IMR-90 (cell line): ENCODE measurements around the gene RNF17. TPM values are rescaled to one million over a fixed set of nuclear protein-coding genes. Genes with fewer than 3 reads are reported as not detected.

Experiments
- ATAC-seq: fragments of 200-7000 bp; cut with Tn5 transposase; 2 replicates; pipeline ENCODE4 v1.9.1; 2020; ENCODE audit warnings: low read depth, mild to moderate bottlenecking, moderate library complexity
- BruUV-seq: library from RNA; stranded (reverse); fragments of 400-500 nt; replicated peaks from 2 replicates; lab custom pipeline; 2021; lab: Mats Ljungman, UMichigan
- CTCF ChIA-PET: fragments of 300-600 bp; formaldehyde crosslinking; extraction: SDS; loops from one replicate; lab custom pipeline; 2021; ENCODE audit warnings: antibody characterized with exemption; lab: Yijun Ruan, JAX
- POLR2A ChIA-PET: fragments of 300-600 bp; sonication (Branson Sonifier 250); formaldehyde crosslinking; loops from one replicate; lab custom pipeline; 2022; ENCODE audit warnings: antibody characterized with exemption; ENCODE audit not compliant: unreplicated experiment; lab: Charles Lee
- DNase-seq: peaks from one replicate; pipeline ENCODE4 v3.0.0; 2013
- H2AFZ ChIP-seq: replicated peaks from 2 replicates; pipeline ENCODE3; 2013; ENCODE audit warnings: low read length, mild to moderate bottlenecking; ENCODE audit not compliant: poor library complexity
- H2AK5ac ChIP-seq: 2 replicates; pipeline ENCODE4 v1.6.1; 2013; ENCODE audit warnings: low read depth, low read length, inconsistent platforms
- H2AK9ac ChIP-seq: replicated peaks from 2 replicates; pipeline ENCODE3; 2013; ENCODE audit warnings: mild to moderate bottlenecking, low read depth, low read length, moderate library complexity; ENCODE audit not compliant: poor library complexity
- H2BK120ac ChIP-seq: 2 replicates; pipeline ENCODE4 v1.6.1; 2013; ENCODE audit warnings: low read depth, low read length, inconsistent platforms
- H2BK15ac ChIP-seq: 3 replicates; pipeline ENCODE4 v1.6.1; 2013; ENCODE audit warnings: low read depth, low read length, inconsistent platforms
- H2BK20ac ChIP-seq: 2 replicates; pipeline ENCODE4 v1.6.1; 2013; ENCODE audit warnings: low read depth, mild to moderate bottlenecking, inconsistent platforms, low read length, moderate library complexity
- H2BK5ac ChIP-seq: 2 replicates; pipeline ENCODE4 v1.6.1; 2013; ENCODE audit warnings: mild to moderate bottlenecking, low read depth, low read length, inconsistent platforms; ENCODE audit not compliant: poor library complexity, severe bottlenecking
- H3K14ac ChIP-seq: replicated peaks from 2 replicates; pipeline ENCODE4 v1.6.1; 2013; ENCODE audit warnings: low read depth, low read length, inconsistent platforms
- H3K18ac ChIP-seq: 2 replicates; pipeline ENCODE4 v1.6.1; 2013; ENCODE audit warnings: low read depth, low read length, control low read depth
- H3K23ac ChIP-seq: 2 replicates; pipeline ENCODE4 v1.6.1; 2013; ENCODE audit warnings: low read depth, low read length, inconsistent platforms
- H3K27ac ChIP-seq: 2 replicates; pipeline ENCODE4 v1.5.1; 2013; ENCODE audit warnings: mild to moderate bottlenecking, control low read depth, low read length; ENCODE audit not compliant: insufficient read depth
- H3K27me3 ChIP-seq: 2 replicates; pipeline ENCODE4 v1.6.1; 2013; ENCODE audit warnings: low read length; ENCODE audit not compliant: control insufficient read depth, insufficient read depth
- H3K36me3 ChIP-seq: 2 replicates; pipeline ENCODE4 v1.6.1; 2013; ENCODE audit warnings: low read length, mixed read lengths; ENCODE audit not compliant: control insufficient read depth, insufficient read depth
- H3K4ac ChIP-seq: 2 replicates; pipeline ENCODE4 v1.6.1; 2013; ENCODE audit warnings: low read depth, low read length, inconsistent platforms
- H3K4me1 ChIP-seq: 2 replicates; pipeline ENCODE4 v1.6.1; 2013; ENCODE audit warnings: low read length, mixed read lengths; ENCODE audit not compliant: control insufficient read depth, insufficient read depth
- H3K4me2 ChIP-seq: 2 replicates; pipeline ENCODE4 v1.6.1; 2013; ENCODE audit warnings: low read depth, mild to moderate bottlenecking, control low read depth, low read length, moderate library complexity
- H3K4me3 ChIP-seq: 2 replicates; pipeline ENCODE4 v1.5.1; 2013; ENCODE audit warnings: low read depth, mild to moderate bottlenecking, control low read depth, low read length, moderate library complexity; ENCODE audit not compliant: insufficient read depth
- H3K56ac ChIP-seq: 2 replicates; pipeline ENCODE4 v1.6.1; 2013; ENCODE audit warnings: low read length, inconsistent platforms; ENCODE audit not compliant: insufficient read depth; ENCODE audit errors: extremely low read depth
- H3K79me1 ChIP-seq, 2 experiments: 2 replicates each; pipeline ENCODE4 v1.6.1; 2013; ENCODE audit warnings: low read length in 2 of 2, inconsistent platforms in 1 of 2, low read depth in 1 of 2
- H3K9ac ChIP-seq: 2 replicates; pipeline ENCODE4 v1.6.1; 2013; ENCODE audit warnings: low read depth, low read length, control low read depth
- H3K9me1 ChIP-seq: 2 replicates; pipeline ENCODE4 v1.6.1; 2013; ENCODE audit warnings: low read length, inconsistent platforms; ENCODE audit not compliant: insufficient read depth
- H3K9me3 ChIP-seq: 2 replicates; pipeline ENCODE4 v1.6.1; 2013; ENCODE audit warnings: low read length; ENCODE audit not compliant: control insufficient read depth, insufficient read depth
- H4K20me1 ChIP-seq: 2 replicates; pipeline ENCODE4 v1.6.1; 2013; ENCODE audit warnings: low read length, inconsistent platforms; ENCODE audit not compliant: insufficient read depth
- H4K5ac ChIP-seq: 2 replicates; pipeline ENCODE4 v1.6.1; 2013; ENCODE audit warnings: mild to moderate bottlenecking, low read depth, low read length, control low read depth
- H4K8ac ChIP-seq, 2 experiments: 2 replicates each; pipeline ENCODE4 v1.6.1; 2013; ENCODE audit warnings: low read depth in 2 of 2, low read length in 2 of 2, control low read depth in 1 of 2, inconsistent platforms in 1 of 2
- H4K91ac ChIP-seq: 2 replicates; pipeline ENCODE4 v1.6.1; 2013; ENCODE audit warnings: low read depth, low read length, inconsistent platforms; ENCODE audit not compliant: insufficient read depth
- RAD21 ChIP-seq: IDR thresholded peaks from 2 replicates; pipeline ENCODE4 v1.6.1; 2012; ENCODE audit warnings: low read length, improper control_type of control experiment
- RCOR1 ChIP-seq: IDR thresholded peaks from 2 replicates; pipeline ENCODE4 v1.6.1; 2012; ENCODE audit warnings: mild to moderate bottlenecking, low read length, improper control_type of control experiment; ENCODE audit not compliant: insufficient replicate concordance
- SMC3 ChIP-seq: fragments of 150-350 bp; IDR thresholded peaks from 2 replicates; pipeline ENCODE4 v1.6.1; 2016; ENCODE audit warnings: low read depth, mild to moderate bottlenecking, antibody characterized with exemption, low read length, moderate library complexity
- WGBS, 2 experiments: methylation state at CpG; one replicate each; pipeline versions ENCODE4 v1.1.5 to v1.1.7; 2013; ENCODE audit warnings: missing lambda C conversion rate in 2 of 2; ENCODE audit not compliant: insufficient read length in 1 of 2; ENCODE audit errors: extremely low coverage in 2 of 2; 5-methylcytosine and 5-hydroxymethylcytosine counted together
- dilution Hi-C: fragments of 300-500 bp; cut with HindIII; formaldehyde crosslinking; loops from one replicate; pipeline ENCODE4 v1.14.3; 2018; ENCODE audit warnings: low sequenced_read_pairs; ENCODE audit not compliant: unreplicated experiment
- in situ Hi-C: fragments of 300-500 bp; cut with MboI; formaldehyde crosslinking; loops from 3 replicates; pipeline ENCODE4 v1.14.3; 2019; ENCODE audit warnings: low sequenced_read_pairs, inconsistent platforms, mixed read lengths
- intact Hi-C: fragments of 100-400 bp; cut with micrococcal nuclease; formaldehyde crosslinking; loops from 2 replicates; pipeline ENCODE4 v1.10.0; 2022
- polyA plus RNA-seq, 3 experiments: library from polyadenylated mRNA; depleted of rRNA; stranded (reverse); fragments of >200 nt; gene quantifications; 2 replicates each; pipeline ENCODE4 v1.2.3, GENCODE V29; 2012; ENCODE audit warnings: low replicate concordance in 1 of 3
- total RNA-seq: library from RNA; depleted of rRNA; stranded (reverse); fragments of >200 nt; gene quantifications from 2 replicates; pipeline ENCODE4 v1.2.3, GENCODE V29; 2012
- TF ChIP-seq, protein P1 (sequence below): conservative IDR thresholded peaks from 2 replicates; pipeline ENCODE4 v1.5.1; 2012; ENCODE audit warnings: mild to moderate bottlenecking, low read depth, low read length, improper control_type of control experiment

Gene RNF17
- total and polyA plus RNA-seq, 2 of the 4 experiments (the other 2 are of a cell fraction) = 0.03 to 0.18 TPM

DNA sequence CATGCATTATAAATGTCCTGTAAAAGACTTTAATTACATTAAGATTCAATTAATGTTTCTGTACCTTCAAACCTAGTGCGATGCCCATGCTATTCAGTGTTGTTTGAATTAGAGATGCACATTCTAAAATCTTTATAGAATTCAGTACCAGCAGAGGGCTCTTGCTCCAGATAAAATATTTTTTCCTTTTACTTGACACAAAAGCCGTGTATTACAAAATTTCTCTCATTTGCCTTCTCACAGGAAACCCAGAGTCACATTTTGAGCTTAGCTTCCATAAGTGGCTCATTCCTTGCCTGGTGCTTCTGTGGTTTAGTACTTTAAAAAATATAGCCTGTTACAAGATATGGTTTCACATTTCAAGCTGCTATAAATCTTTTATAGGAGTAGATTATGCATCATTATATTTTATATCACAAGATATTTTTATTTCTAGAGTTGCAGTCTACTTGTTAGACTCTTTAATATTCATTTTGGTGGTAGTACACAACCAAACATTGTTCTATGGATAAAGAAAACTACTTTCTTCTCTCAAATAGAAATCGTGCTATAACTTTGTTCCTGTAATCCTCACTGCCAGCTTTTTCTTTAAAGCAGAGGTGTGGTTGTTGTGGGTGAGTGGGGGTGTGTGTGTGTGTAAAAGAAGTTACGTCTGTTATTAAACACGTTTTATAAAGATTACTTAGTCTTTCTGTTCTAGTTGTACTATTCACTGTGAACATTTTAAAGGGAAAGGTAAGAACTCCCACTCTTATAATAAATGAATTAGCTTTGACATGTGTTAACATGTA lies 101.4 kb downstream of the RNF17 start:
- Histone ChIP-seq H2AFZ (no peak overlapping the region), H3K9ac (no peak overlapping the region), H3K27ac (no peak overlapping the region), H3K4me1 (no peaks in the 10 kb centered on the region), H2BK20ac (no peak overlapping the region), H4K91ac (no peak overlapping the region), H3K4me3 (no peak overlapping the region), H3K56ac (no peak overlapping the region), H3K4ac (no peak overlapping the region), H2BK15ac (no peak overlapping the region), H3K79me1 (no peaks in the 10 kb centered on the region), H3K27me3 (peaks cover 6% of the 10 kb centered on the region), H4K5ac (no peak overlapping the region), H3K4me2 (no peak overlapping the region), H3K9me3 (no peaks in the 10 kb centered on the region), H3K18ac (no peak overlapping the region), H3K9me1 (no peaks in the 10 kb centered on the region), H2AK5ac (no peak overlapping the region), H4K20me1 (no peaks in the 10 kb centered on the region), H2AK9ac (no peak overlapping the region), H3K36me3 (no peaks in the 10 kb centered on the region), H3K14ac (no peak overlapping the region), H2BK120ac (no peak overlapping the region), H4K8ac (no peak overlapping the region), H2BK5ac (no peak overlapping the region), H3K23ac (no peak overlapping the region)
- ATAC-seq (peak; percentile 27; the same call in 1 of the 2 replicates), DNase-seq (peak; percentile 4)
- dilution Hi-C loops = no loop called here
- TF ChIP-seq, protein P1, sequence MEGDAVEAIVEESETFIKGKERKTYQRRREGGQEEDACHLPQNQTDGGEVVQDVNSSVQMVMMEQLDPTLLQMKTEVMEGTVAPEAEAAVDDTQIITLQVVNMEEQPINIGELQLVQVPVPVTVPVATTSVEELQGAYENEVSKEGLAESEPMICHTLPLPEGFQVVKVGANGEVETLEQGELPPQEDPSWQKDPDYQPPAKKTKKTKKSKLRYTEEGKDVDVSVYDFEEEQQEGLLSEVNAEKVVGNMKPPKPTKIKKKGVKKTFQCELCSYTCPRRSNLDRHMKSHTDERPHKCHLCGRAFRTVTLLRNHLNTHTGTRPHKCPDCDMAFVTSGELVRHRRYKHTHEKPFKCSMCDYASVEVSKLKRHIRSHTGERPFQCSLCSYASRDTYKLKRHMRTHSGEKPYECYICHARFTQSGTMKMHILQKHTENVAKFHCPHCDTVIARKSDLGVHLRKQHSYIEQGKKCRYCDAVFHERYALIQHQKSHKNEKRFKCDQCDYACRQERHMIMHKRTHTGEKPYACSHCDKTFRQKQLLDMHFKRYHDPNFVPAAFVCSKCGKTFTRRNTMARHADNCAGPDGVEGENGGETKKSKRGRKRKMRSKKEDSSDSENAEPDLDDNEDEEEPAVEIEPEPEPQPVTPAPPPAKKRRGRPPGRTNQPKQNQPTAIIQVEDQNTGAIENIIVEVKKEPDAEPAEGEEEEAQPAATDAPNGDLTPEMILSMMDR = peak; percentile 32; the same call in 1 of the 2 replicates
- TF ChIP-seq RAD21 = peak; percentile 23; the same call in 1 of the 2 replicates
- TF ChIP-seq SMC3 = peak; percentile 24; the same call in 1 of the 2 replicates
- TF ChIP-seq RCOR1 = no peak
- POLR2A ChIA-PET = no interaction called here
- BruUV-seq = no TSS peak
- intact Hi-C loops = loop anchor here (2.0 kb wide), 1 partner anchor 103 kb away; no protein-coding TSS in a partner anchor
- no CpG with 5 or more reads among the region's 5 CpGs for WGBS, 2 experiments
- CTCF ChIA-PET = interaction anchor here (1.1 kb wide), 3 partner anchors 12 to 102 kb away, joined by 3 to 4 read pairs (median 3); no protein-coding TSS in a partner anchor
- in situ Hi-C loops = no loop called here
